GM23338 (cell line): ENCODE results near the gene TRAPPC3L. TPM values are rescaled to one million over a fixed set of nuclear protein-coding genes. Genes with fewer than 3 reads are reported as not detected.

Experiments used
- ATAC-seq: fragments of 200-7000 bp; cut with Tn5 transposase; 3 replicates; pipeline ENCODE4 v1.9.1; 2020
- DNase-seq: peaks from one replicate; pipeline ENCODE4 v3.0.0-alpha.2; 2015; ENCODE audit warnings: low spot score
- H2AFZ ChIP-seq: fragments of 200-600 bp; sonication (generic); 2 replicates; pipeline ENCODE4 v1.8.0; 2016; ENCODE audit warnings: antibody characterized with exemption, mild to moderate bottlenecking, moderate library complexity
- H3F3A ChIP-seq: fragments of 200-600 bp; sonication (generic); replicated peaks from 2 replicates; pipeline ENCODE4 v1.8.0; 2017; ENCODE audit warnings: antibody characterized with exemption, mixed run types, low read depth
- H3K27ac ChIP-seq: fragments of 200-600 bp; sonication (generic); 2 replicates; pipeline ENCODE4 v1.6.1; 2016; ENCODE audit warnings: low read depth
- H3K27me3 ChIP-seq: fragments of 200-600 bp; sonication (generic); 2 replicates; pipeline ENCODE4 v1.8.0; 2016; ENCODE audit warnings: mild to moderate bottlenecking, mixed run types, moderate library complexity; ENCODE audit not compliant: insufficient read depth
- H3K36me3 ChIP-seq: fragments of 200-600 bp; sonication (generic); 2 replicates; pipeline ENCODE4 v1.8.0; 2016; ENCODE audit warnings: mild to moderate bottlenecking; ENCODE audit not compliant: insufficient read depth
- H3K4me1 ChIP-seq: fragments of 200-600 bp; sonication (generic); 2 replicates; pipeline ENCODE4 v1.8.0; 2016; ENCODE audit warnings: mild to moderate bottlenecking, moderate library complexity; ENCODE audit not compliant: insufficient read depth
- H3K4me2 ChIP-seq: fragments of 200-600 bp; sonication (generic); 2 replicates; pipeline ENCODE4 v1.7.1; 2017; ENCODE audit warnings: mixed run types
- H3K4me3 ChIP-seq: fragments of 200-600 bp; sonication (generic); 2 replicates; pipeline ENCODE4 v1.6.1; 2016; ENCODE audit warnings: mixed run types
- H3K79me2 ChIP-seq: fragments of 200-600 bp; sonication (generic); replicated peaks from 2 replicates; pipeline ENCODE4 v1.8.0; 2017; ENCODE audit warnings: mild to moderate bottlenecking; ENCODE audit not compliant: insufficient read depth
- H3K9me2 ChIP-seq: fragments of 200-600 bp; sonication (generic); 2 replicates; pipeline ENCODE4 v1.8.0; 2017; ENCODE audit not compliant: insufficient read depth
- H4K20me1 ChIP-seq: fragments of 200-600 bp; sonication (generic); replicated peaks from 2 replicates; pipeline ENCODE4 v1.8.0; 2017; ENCODE audit warnings: mild to moderate bottlenecking; ENCODE audit not compliant: insufficient read depth
- H3K27ac Mint-ChIP-seq: 2 replicates; pipeline ENCODE4 v1.8.0; 2020; ENCODE audit warnings: inconsistent platforms, mild to moderate bottlenecking, moderate library complexity, mixed read lengths
- H3K27me3 Mint-ChIP-seq: 3 replicates; pipeline ENCODE4 v1.8.0; 2022; ENCODE audit warnings: low read depth, mild to moderate bottlenecking, moderate library complexity, mixed read lengths, inconsistent platforms; ENCODE audit not compliant: insufficient read depth, poor library complexity
- H3K36me3 Mint-ChIP-seq: 3 replicates; pipeline ENCODE4 v1.8.0; 2021; ENCODE audit warnings: low read depth, mild to moderate bottlenecking, inconsistent platforms, moderate library complexity, mixed read lengths
- H3K4me1 Mint-ChIP-seq: 3 replicates; pipeline ENCODE4 v1.8.0; 2020; ENCODE audit warnings: mild to moderate bottlenecking, inconsistent platforms, mixed read lengths
- H3K4me3 Mint-ChIP-seq: 3 replicates; pipeline ENCODE4 v1.8.0; 2021; ENCODE audit warnings: moderate library complexity, mild to moderate bottlenecking, inconsistent platforms, mixed read lengths
- H3K9me3 Mint-ChIP-seq: 3 replicates; pipeline ENCODE4 v1.8.0; 2020; ENCODE audit warnings: moderate library complexity, mild to moderate bottlenecking, inconsistent platforms, mixed read lengths
- CREB1 ChIP-seq: fragments of 250-450 bp; sonication (Bioruptor Pico); IDR thresholded peaks from 2 replicates; pipeline ENCODE4 v1.5.0; 2020; ENCODE audit warnings: low read depth, mild to moderate bottlenecking, moderate library complexity
- CTCF ChIP-seq, 2 experiments: fragments of 200-600 bp in 1 of 2; sonication (generic) in 1 of 2; conservative IDR thresholded peaks; 2 replicates each; pipeline versions ENCODE4 v1.5.1 to v1.6.1; 2016 to 2017; ENCODE audit warnings: antibody characterized with exemption in 2 of 2, low read depth in 2 of 2, mild to moderate bottlenecking in 2 of 2, moderate library complexity in 1 of 2
- ETS1 ChIP-seq: IDR thresholded peaks from 2 replicates; pipeline ENCODE4 v1.6.1; 2016; ENCODE audit warnings: antibody characterized with exemption
- EZH2phosphoT487 ChIP-seq: fragments of 200-600 bp; sonication (generic); IDR thresholded peaks from one replicate; pipeline ENCODE4 v1.8.1; 2018; ENCODE audit warnings: antibody characterized with exemption; ENCODE audit not compliant: unreplicated experiment
- JUNB ChIP-seq: IDR thresholded peaks from one replicate; pipeline ENCODE4 v1.6.1; 2016; ENCODE audit warnings: antibody characterized with exemption; ENCODE audit not compliant: unreplicated experiment
- NANOG ChIP-seq: IDR thresholded peaks from 2 replicates; pipeline ENCODE4 v1.6.1; 2016; ENCODE audit warnings: antibody characterized with exemption, borderline replicate concordance
- POLR2AphosphoS5 ChIP-seq: IDR thresholded peaks from 2 replicates; pipeline ENCODE4 v1.6.1; 2016; ENCODE audit warnings: antibody characterized with exemption, low read depth
- STAT1 ChIP-seq: IDR thresholded peaks from one replicate; pipeline ENCODE4 v1.6.1; 2016; ENCODE audit warnings: antibody characterized with exemption; ENCODE audit not compliant: unreplicated experiment
- ZNF114 ChIP-seq: fragments of 250-450 bp; sonication (Bioruptor Pico); IDR thresholded peaks from 2 replicates; pipeline ENCODE4 v1.5.0; 2020; ENCODE audit warnings: mild to moderate bottlenecking, moderate library complexity
- ZNF331 ChIP-seq: fragments of 250-450 bp; sonication (Bioruptor Pico); IDR thresholded peaks from 2 replicates; pipeline ENCODE4 v1.5.0; 2020; ENCODE audit warnings: low read depth, mild to moderate bottlenecking, moderate library complexity
- ZNF462 ChIP-seq: fragments of 250-450 bp; sonication (Bioruptor Pico); IDR thresholded peaks from 2 replicates; pipeline ENCODE4 v1.5.0; 2020; ENCODE audit warnings: mild to moderate bottlenecking, moderate library complexity
- polyA plus RNA-seq: library from polyadenylated mRNA; unstranded; fragments of >200 nt; fragmentation: Nextera tagmentation; extraction: Ambion mirVana; gene quantifications from 2 replicates; pipeline ENCODE4 v1.2.1, GENCODE V29; 2016
- total RNA-seq: library from RNA; depleted of rRNA; stranded (reverse); fragments of >200 nt; shearing (Covaris generic); gene quantifications from 2 replicates; pipeline ENCODE4 v1.2.3, GENCODE V29; 2014

The TRAPPC3L gene
- total and polyA plus RNA-seq, 2 experiments from 2014 or later: not detected

DNA sequence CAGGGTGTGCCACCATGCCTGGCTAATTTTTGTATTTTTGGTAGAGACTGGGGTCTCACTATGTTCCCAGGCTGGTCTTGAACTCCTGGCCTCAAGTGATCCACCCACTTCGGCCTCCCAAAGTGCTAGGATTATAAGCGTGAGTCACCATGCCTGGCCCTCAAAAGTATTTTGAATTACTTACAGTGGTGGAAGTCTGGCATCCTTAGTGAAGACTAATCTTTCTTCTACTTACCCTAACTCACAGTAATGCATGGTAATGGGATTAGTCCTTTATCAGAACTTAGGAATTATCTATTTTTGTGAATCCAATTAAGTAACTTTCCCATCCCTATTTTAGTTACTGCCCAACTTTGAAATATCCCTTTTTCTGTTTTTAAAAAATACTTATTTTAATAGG is 29.7 kb upstream of the TRAPPC3L start (continued):
- TF ChIP-seq ETS1 (no peak), JUNB (no peak), NANOG (no peak), POLR2AphosphoS5 (no peak)

GRCh38 chr6:116572162-116572561 is 26.7 kb upstream of the TRAPPC3L start:
- Mint-ChIP-seq H3K4me1 (peaks cover 7% of the 10 kb centered on the region), H3K36me3 (no peaks in the 10 kb centered on the region), H3K4me3 (peak overlapping the region; percentile 100), H3K27me3 (peaks cover 4% of the 10 kb centered on the region), H3K9me3 (no peaks in the 10 kb centered on the region; the same call in 2 of the 3 replicates), H3K27ac (peak overlapping the region; percentile 97)
- ATAC-seq (no peak), DNase-seq (no peak)
- peak overlapping the region; percentile 88 for H3K27ac ChIP-seq
- H3K4me1 ChIP-seq: peaks cover 11% of the 10 kb centered on the region; the same call in 1 of the 2 replicates
- H3K27me3 ChIP-seq: no peaks in the 10 kb centered on the region
- peaks cover 11% of the 10 kb centered on the region for H3F3A ChIP-seq
- H4K20me1 ChIP-seq: no peaks in the 10 kb centered on the region
- no peaks in the 10 kb centered on the region for H3K36me3 ChIP-seq
- peak overlapping the region; percentile 95 for H3K4me3 ChIP-seq
- peak overlapping the region; percentile 95 for H3K4me2 ChIP-seq
- TF ChIP-seq STAT1: no peak
- TF ChIP-seq EZH2phosphoT487: no peak
- TF ChIP-seq ZNF114 (CRISPR knock-in tag): no peak
- peak overlapping the region; percentile 96 for H2AFZ ChIP-seq
- peaks cover 56% of the 10 kb centered on the region for H3K79me2 ChIP-seq
- no peaks in the 10 kb centered on the region for H3K9me2 ChIP-seq

- DNase-seq (no peak), ATAC-seq (no peak)
- Mint-ChIP-seq H3K27ac (peak overlapping the region; percentile 97), H3K4me3 (peak overlapping the region; percentile 100), H3K9me3 (no peaks in the 10 kb centered on the region; the same call in 2 of the 3 replicates), H3K36me3 (no peaks in the 10 kb centered on the region), H3K27me3 (peaks cover 4% of the 10 kb centered on the region), H3K4me1 (peaks cover 7% of the 10 kb centered on the region)
- Histone ChIP-seq H2AFZ (peak overlapping the region; percentile 96), H4K20me1 (no peaks in the 10 kb centered on the region), H3K27me3 (no peaks in the 10 kb centered on the region), H3K4me3 (peak overlapping the region; percentile 95), H3K4me2 (peak overlapping the region; percentile 95), H3F3A (peaks cover 11% of the 10 kb centered on the region), H3K36me3 (no peaks in the 10 kb centered on the region), H3K79me2 (peaks cover 52% of the 10 kb centered on the region), H3K4me1 (peaks cover 11% of the 10 kb centered on the region; the same call in 1 of the 2 replicates), H3K9me2 (no peaks in the 10 kb centered on the region), H3K27ac (peak overlapping the region; percentile 88)
- TF ChIP-seq ZNF114 (CRISPR knock-in tag) (no peak), ZNF331 (CRISPR knock-in tag) (no peak), EZH2phosphoT487 (no peak), POLR2AphosphoS5 (no peak), ZNF462 (CRISPR knock-in tag) (no peak), CREB1 (no peak), CTCF (conservative IDR thresholded peaks at IDR 0.05; ENCODE audit: low read depth in 2 of 2) (no peak), JUNB (no peak)
These were observed 26.2 kb upstream of the TRAPPC3L start for GRCh38 chr6:116571683-116572000.
